PC-3 (cell line): Measurements from ENCODE around the gene OTOS. TPM values are rescaled to one million over a fixed set of nuclear protein-coding genes. Genes with fewer than 3 reads are reported as not detected.

Source experiments
- ATAC-seq: fragments of 200-7000 bp; cut with Tn5 transposase; 2 replicates; pipeline ENCODE4 v1.9.1; 2020; ENCODE audit warnings: mild to moderate bottlenecking, moderate library complexity
- BruUV-seq: library from RNA; stranded (reverse); fragments of 400-500 nt; replicated peaks from 2 replicates; lab custom pipeline; 2021; lab: Mats Ljungman, UMichigan
- CTCF ChIA-PET: fragments of 300-600 bp; sonication (Branson Sonifier 250); formaldehyde crosslinking; loops from one replicate; lab custom pipeline; 2022; ENCODE audit warnings: antibody characterized with exemption; lab: Charles Lee
- POLR2A ChIA-PET: fragments of 300-600 bp; sonication (Branson Sonifier 250); formaldehyde crosslinking; loops from one replicate; lab custom pipeline; 2022; ENCODE audit warnings: antibody characterized with exemption; ENCODE audit not compliant: unreplicated experiment; lab: Charles Lee
- DNase-seq: peaks from one replicate; pipeline ENCODE4 v3.0.0-alpha.2; 2015
- H2AFZ ChIP-seq: fragments of 300-600 bp; sonication (generic); 2 replicates; pipeline ENCODE4 v1.6.0; 2016; ENCODE audit warnings: antibody characterized with exemption, low read length
- H3F3A ChIP-seq: fragments of 300-600 bp; sonication (generic); one replicate; pipeline ENCODE4 v1.6.0; 2017; ENCODE audit warnings: antibody characterized with exemption, low read length, control low read depth, mild to moderate bottlenecking; ENCODE audit not compliant: unreplicated experiment
- H3K27ac ChIP-seq: fragments of 300-600 bp; sonication (generic); 2 replicates; pipeline ENCODE4 v1.5.1; 2016; ENCODE audit warnings: mild to moderate bottlenecking, low read length
- H3K27me3 ChIP-seq: fragments of 300-600 bp; sonication (generic); 2 replicates; pipeline ENCODE4 v1.6.1; 2016; ENCODE audit warnings: low read length, mixed read lengths
- H3K36me3 ChIP-seq: fragments of 300-600 bp; sonication (generic); 2 replicates; pipeline ENCODE4 v1.6.1; 2016; ENCODE audit warnings: low read depth, mixed run types, low read length, mixed read lengths
- H3K4me1 ChIP-seq: fragments of 300-600 bp; sonication (generic); 2 replicates; pipeline ENCODE4 v1.5.1; 2016; ENCODE audit warnings: low read length; ENCODE audit not compliant: insufficient read depth
- H3K4me2 ChIP-seq: fragments of 300-600 bp; sonication (generic); 2 replicates; pipeline ENCODE4 v1.6.0; 2016; ENCODE audit warnings: low read length
- H3K4me3 ChIP-seq: fragments of 300-600 bp; sonication (generic); 2 replicates; pipeline ENCODE4 v1.5.1; 2016; ENCODE audit warnings: mild to moderate bottlenecking, low read length, mixed read lengths
- H3K79me2 ChIP-seq: fragments of 300-600 bp; sonication (generic); 2 replicates; pipeline ENCODE4 v1.6.1; 2017; ENCODE audit warnings: low read length, mixed read lengths
- H3K9ac ChIP-seq: fragments of 300-600 bp; sonication (generic); 2 replicates; pipeline ENCODE4 v1.6.0; 2016; ENCODE audit warnings: mild to moderate bottlenecking, low read length
- H3K9me2 ChIP-seq: fragments of 300-600 bp; sonication (generic); replicated peaks from 2 replicates; pipeline ENCODE4 v1.6.1; 2016; ENCODE audit warnings: mixed run types, low read length, mixed read lengths
- H3K9me3 ChIP-seq: fragments of 300-600 bp; sonication (generic); 2 replicates; pipeline ENCODE4 v1.6.1; 2016; ENCODE audit warnings: low read length, mixed read lengths
- H4K20me1 ChIP-seq: fragments of 300-600 bp; sonication (generic); 2 replicates; pipeline ENCODE4 v1.6.1; 2016; ENCODE audit warnings: low read length, mixed read lengths
- CTCF ChIP-seq: fragments of 300-600 bp; sonication (generic); conservative IDR thresholded peaks from 2 replicates; pipeline ENCODE4 v1.5.1; 2017; ENCODE audit warnings: antibody characterized with exemption, low read depth, mild to moderate bottlenecking, low read length
- EZH2 ChIP-seq: fragments of 300-600 bp; sonication (generic); IDR thresholded peaks from one replicate; pipeline ENCODE4 v1.6.1; 2017; ENCODE audit warnings: antibody characterized with exemption, mild to moderate bottlenecking, low read length; ENCODE audit not compliant: unreplicated experiment
- EZH2phosphoT487 ChIP-seq: fragments of 300-600 bp; sonication (generic); IDR thresholded peaks from 2 replicates; pipeline ENCODE4 v1.6.1; 2018; ENCODE audit warnings: mild to moderate bottlenecking, antibody characterized with exemption, low read length, borderline replicate concordance
- intact Hi-C: fragments of 100-400 bp; cut with micrococcal nuclease; formaldehyde crosslinking; loops from 2 replicates; pipeline ENCODE4 v1.9.0; 2023
- total RNA-seq: library from RNA; depleted of rRNA; stranded (reverse); fragments of >200 nt; gene quantifications from 2 replicates; pipeline ENCODE4 v1.2.3, GENCODE V29; 2014

OTOS gene
- total RNA-seq, 1 experiment from 2014 or later, result not detected

GRCh38 chr2:240168041-240168440 is 27.6 kb upstream of the OTOS start:
- no peaks in the 10 kb centered on the region for H4K20me1 ChIP-seq
- no peaks in the 10 kb centered on the region for H3K9me2 ChIP-seq
- intact Hi-C loops, result no loop called here
- H3K4me1 ChIP-seq, result no peaks in the 10 kb centered on the region
- no peak overlapping the region for H3K9ac ChIP-seq
- no TSS peak for BruUV-seq
- no peak for TF ChIP-seq EZH2
- TF ChIP-seq EZH2phosphoT487, result no peak
- TF ChIP-seq CTCF, result no peak
- no peaks in the 10 kb centered on the region for H3K36me3 ChIP-seq
- H3F3A ChIP-seq, result no peaks in the 10 kb centered on the region
- H3K79me2 ChIP-seq, result no peaks in the 10 kb centered on the region
- ChIA-PET POLR2A (no interaction called here), CTCF (no interaction called here)
- no peaks in the 10 kb centered on the region for H3K9me3 ChIP-seq
- H3K4me2 ChIP-seq, result no peak overlapping the region
- H2AFZ ChIP-seq, result no peak overlapping the region
- H3K27ac ChIP-seq, result no peak overlapping the region
- no peak overlapping the region for H3K4me3 ChIP-seq
- no peak for DNase-seq
- no peak for ATAC-seq
- peaks cover 30% of the 10 kb centered on the region for H3K27me3 ChIP-seq

- H3K9me3 ChIP-seq, result no peaks in the 10 kb centered on the region
- ChIA-PET CTCF (no interaction called here), POLR2A (no interaction called here)
- no peaks in the 10 kb centered on the region for H3F3A ChIP-seq
- H3K27ac ChIP-seq, result no peak overlapping the region
- no peak overlapping the region for H3K4me2 ChIP-seq
- H3K9ac ChIP-seq, result no peak overlapping the region
- no peak overlapping the region for H2AFZ ChIP-seq
- H3K79me2 ChIP-seq, result no peaks in the 10 kb centered on the region
- no peak for TF ChIP-seq EZH2
- TF ChIP-seq CTCF, result no peak
- TF ChIP-seq EZH2phosphoT487, result no peak
- H3K4me3 ChIP-seq, result no peak overlapping the region
- H3K4me1 ChIP-seq, result no peaks in the 10 kb centered on the region
- no peak for ATAC-seq
- no peaks in the 10 kb centered on the region for H4K20me1 ChIP-seq
- DNase-seq, result no peak
- H3K9me2 ChIP-seq, result no peaks in the 10 kb centered on the region
- intact Hi-C loops, result no loop called here
- peaks cover 25% of the 10 kb centered on the region for H3K27me3 ChIP-seq
- no TSS peak for BruUV-seq
- no peaks in the 10 kb centered on the region for H3K36me3 ChIP-seq
These were observed 27.1 kb upstream of the OTOS start for GRCh38 chr2:240167588-240167880.

- Histone ChIP-seq H3K27ac (no peak overlapping the region), H3K9me3 (no peaks in the 10 kb centered on the region), H2AFZ (no peak overlapping the region), H3K4me1 (no peaks in the 10 kb centered on the region), H3K9ac (no peak overlapping the region), H3K4me2 (no peak overlapping the region), H3K9me2 (no peaks in the 10 kb centered on the region), H3K4me3 (no peak overlapping the region), H4K20me1 (no peaks in the 10 kb centered on the region), H3F3A (no peaks in the 10 kb centered on the region), H3K36me3 (no peaks in the 10 kb centered on the region), H3K79me2 (no peaks in the 10 kb centered on the region), H3K27me3 (peaks cover 20% of the 10 kb centered on the region)
- no TSS peak for BruUV-seq
- ATAC-seq (no peak), DNase-seq (no peak)
- CTCF ChIA-PET, result no interaction called here
- intact Hi-C loops, result no loop called here
- no peak for TF ChIP-seq CTCF
- no peak for TF ChIP-seq EZH2
- POLR2A ChIA-PET, result no interaction called here
These were observed 26.5 kb upstream of the OTOS start for GRCh38 chr2:240166761-240167587.
